Neuronal stem cell (in vitro differentiated cells): ENCODE results near the gene USP44.

Source experiments
- DNase-seq: peaks from one replicate; pipeline ENCODE4 v3.0.0-alpha.2; 2013; ENCODE audit warnings: low spot score
- H2AFZ ChIP-seq: one replicate; pipeline ENCODE4 v1.6.1; 2013; ENCODE audit warnings: mild to moderate bottlenecking, low read length, inconsistent platforms
- H2AK5ac ChIP-seq: 2 replicates; pipeline ENCODE4 v1.6.1; 2013; ENCODE audit warnings: low read depth, mild to moderate bottlenecking, inconsistent platforms, low read length, moderate library complexity, mixed read lengths
- H2BK120ac ChIP-seq: 2 replicates; pipeline ENCODE4 v1.6.1; 2013; ENCODE audit warnings: low read depth, mild to moderate bottlenecking, inconsistent platforms, low read length, moderate library complexity, mixed read lengths
- H2BK12ac ChIP-seq: one replicate; pipeline ENCODE4 v1.6.1; 2013; ENCODE audit warnings: low read length, inconsistent platforms
- H2BK15ac ChIP-seq: 2 replicates; pipeline ENCODE4 v1.6.1; 2013; ENCODE audit warnings: mild to moderate bottlenecking, low read length, inconsistent platforms, mixed read lengths
- H2BK5ac ChIP-seq: one replicate; pipeline ENCODE4 v1.6.1; 2013; ENCODE audit warnings: inconsistent platforms, mild to moderate bottlenecking, low read length, moderate library complexity
- H3K14ac ChIP-seq: one replicate; pipeline ENCODE4 v1.6.1; 2013; ENCODE audit warnings: low read length, inconsistent platforms
- H3K18ac ChIP-seq: 2 replicates; pipeline ENCODE4 v1.6.1; 2013; ENCODE audit warnings: low read length, inconsistent platforms
- H3K23ac ChIP-seq: 2 replicates; pipeline ENCODE4 v1.6.1; 2013; ENCODE audit warnings: low read depth, mild to moderate bottlenecking, mixed read lengths, low read length, inconsistent platforms; ENCODE audit not compliant: poor library complexity
- H3K27ac ChIP-seq: replicated peaks from 3 replicates; pipeline ENCODE4 v1.5.1; 2013; ENCODE audit warnings: low read length, inconsistent platforms
- H3K27me3 ChIP-seq, 3 experiments: 2 replicates each; pipeline ENCODE4 v1.6.1; 2013; ENCODE audit warnings: low read length in 3 of 3, mild to moderate bottlenecking in 2 of 3, inconsistent platforms in 1 of 3, low read depth in 1 of 3, mixed read lengths in 1 of 3, moderate library complexity in 1 of 3; ENCODE audit not compliant: control insufficient read depth in 3 of 3, insufficient read depth in 3 of 3
- H3K36me3 ChIP-seq, 2 donors: replicated peaks in 1 of 2; 2 replicates each; pipeline ENCODE4 v1.6.1; 2013; ENCODE audit warnings: low read length in 2 of 2; ENCODE audit not compliant: control insufficient read depth in 2 of 2, insufficient read depth in 2 of 2
- H3K4ac ChIP-seq: 2 replicates; pipeline ENCODE4 v1.6.1; 2013; ENCODE audit warnings: inconsistent platforms, mild to moderate bottlenecking, low read length, moderate library complexity
- H3K4me1 ChIP-seq, 2 donors: 1 replicate in 1 of 2; 2 replicates in 1 of 2; pipeline ENCODE4 v1.6.1; 2013; ENCODE audit warnings: low read length in 2 of 2, low read depth in 1 of 2; ENCODE audit not compliant: control insufficient read depth in 2 of 2, insufficient read depth in 1 of 2
- H3K4me2 ChIP-seq: one replicate; pipeline ENCODE4 v1.6.1; 2013; ENCODE audit warnings: mild to moderate bottlenecking, low read length, inconsistent platforms; ENCODE audit not compliant: insufficient read depth, poor library complexity, severe bottlenecking
- H3K4me3 ChIP-seq, 2 donors: 2 replicates each; pipeline ENCODE4 v1.5.1; 2013; ENCODE audit warnings: low read length in 2 of 2, mild to moderate bottlenecking in 2 of 2, inconsistent platforms in 1 of 2, moderate library complexity in 1 of 2
- H3K79me1 ChIP-seq: one replicate; pipeline ENCODE4 v1.6.1; 2013; ENCODE audit warnings: low read depth, mild to moderate bottlenecking, inconsistent platforms, low read length, moderate library complexity
- H3K9ac ChIP-seq: one replicate; pipeline ENCODE4 v1.6.1; 2013; ENCODE audit warnings: mild to moderate bottlenecking, low read depth, low read length, inconsistent platforms; ENCODE audit not compliant: poor library complexity
- H3K9me3 ChIP-seq, 2 donors: replicated peaks in 1 of 2; 2 replicates each; pipeline versions ENCODE3 to v1.6.1; 2013; ENCODE audit warnings: low read length in 2 of 2, mild to moderate bottlenecking in 2 of 2, inconsistent platforms in 1 of 2, low read depth in 1 of 2, mixed read lengths in 1 of 2, moderate library complexity in 1 of 2; ENCODE audit not compliant: control insufficient read depth in 2 of 2, insufficient read depth in 1 of 2
- H4K8ac ChIP-seq: one replicate; pipeline ENCODE4 v1.6.1; 2013; ENCODE audit warnings: low read depth, mild to moderate bottlenecking, inconsistent platforms, low read length, moderate library complexity
- H4K91ac ChIP-seq: one replicate; pipeline ENCODE4 v1.6.1; 2013; ENCODE audit warnings: low read length, low read depth, mild to moderate bottlenecking, inconsistent platforms; ENCODE audit not compliant: poor library complexity
- WGBS, 2 donors: extraction: QIAGEN DNeasy Blood & Tissue Kit; methylation state at CpG; one replicate each; pipeline ENCODE4 v1.1.7; 2013; ENCODE audit warnings: missing lambda C conversion rate in 2 of 2, mixed read lengths in 1 of 2; ENCODE audit not compliant: insufficient read length in 2 of 2, insufficient replicate concordance in 1 of 2; ENCODE audit errors: extremely low coverage in 2 of 2; 5-methylcytosine and 5-hydroxymethylcytosine counted together

USP44 gene

GRCh38 chr12:95548539-95549391 lies 2.5 kb downstream of the USP44 start:
- H3K18ac ChIP-seq = peak overlapping the region; percentile 100
- H3K79me1 ChIP-seq = peaks cover 4% of the 10 kb centered on the region
- peaks cover 0 to 17% of the 10 kb centered on the region in 2 donors for H3K4me1 ChIP-seq
- peak overlapping the region; percentile 54 for H3K4me2 ChIP-seq
- peaks cover 0 to 12% of the 10 kb centered on the region in 2 donors for H3K9me3 ChIP-seq
- H2AFZ ChIP-seq = peak overlapping the region; percentile 95
- peak overlapping the region; percentile 97 for H2BK12ac ChIP-seq
- H4K8ac ChIP-seq = no peak overlapping the region
- peak overlapping the region; percentile 95 for H3K27ac ChIP-seq
- peak overlapping the region; percentile 95 for H3K14ac ChIP-seq
- H3K4ac ChIP-seq = peak overlapping the region; percentile 99
- H2BK15ac ChIP-seq = peak overlapping the region; percentile 100
- no CpG with 5 or more reads among the region's 98 CpGs for WGBS, 2 donors
- H2AK5ac ChIP-seq = peak overlapping the region; percentile 99
- peak overlapping the region; percentile 97 for H4K91ac ChIP-seq
- H3K9ac ChIP-seq = peak overlapping the region; percentile 100
- peak overlapping the region; percentile 45 to 99 for H3K4me3 ChIP-seq
- peak overlapping the region; percentile 99 for H2BK5ac ChIP-seq
- peak; percentile 76 for DNase-seq
- peak overlapping the region; percentile 96 for H2BK120ac ChIP-seq
- peak overlapping the region; percentile 97 for H3K23ac ChIP-seq
- H3K27me3 ChIP-seq = peaks cover 0 to 76% (median 0%) of the 10 kb centered on the region in 3 experiments
- H3K36me3 ChIP-seq = no peaks in the 10 kb centered on the region

DNA sequence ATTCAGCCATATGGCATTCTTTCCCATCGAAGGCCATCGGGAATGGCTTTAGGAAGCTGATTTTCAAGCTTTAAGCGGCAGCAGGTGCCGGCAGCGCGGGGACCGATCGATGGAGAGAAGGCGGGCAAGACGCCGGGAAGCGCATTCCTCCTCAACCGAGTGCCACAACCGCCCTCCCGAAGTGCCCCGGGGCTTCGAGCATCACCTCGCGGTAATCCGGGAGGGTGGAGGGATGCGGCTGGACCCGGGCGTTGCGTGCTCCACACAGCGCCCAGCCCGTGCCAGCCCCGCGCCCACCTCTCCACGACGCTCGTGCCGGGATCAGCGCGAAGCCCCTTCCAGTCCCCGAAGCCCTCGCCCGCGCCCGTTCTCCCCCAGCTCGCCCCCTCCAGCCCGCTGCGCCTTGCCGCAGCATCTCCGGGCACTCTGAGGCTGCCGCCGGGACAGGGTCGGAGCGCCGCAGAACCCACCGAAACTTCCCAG lies 3.2 kb downstream of the USP44 start:
- Histone ChIP-seq H2BK5ac (peak overlapping the region; percentile 99), H4K91ac (peak overlapping the region; percentile 97), H2BK12ac (peak overlapping the region; percentile 97), H3K23ac (peak overlapping the region; percentile 97), H2AFZ (peak overlapping the region; percentile 95), H2BK15ac (peak overlapping the region; percentile 100), H3K4me2 (peak overlapping the region; percentile 54), H3K18ac (peak overlapping the region; percentile 100), H4K8ac (no peak overlapping the region), H3K36me3 (no peaks in the 10 kb centered on the region), H2BK120ac (peak overlapping the region; percentile 96), H3K9me3 (peaks cover 0 to 12% of the 10 kb centered on the region in 2 donors), H3K9ac (peak overlapping the region; percentile 100), H3K4ac (peak overlapping the region; percentile 99), H3K79me1 (peaks cover 4% of the 10 kb centered on the region), H3K4me3 (peak overlapping the region; percentile 45 to 99), H3K4me1 (peaks cover 0 to 17% of the 10 kb centered on the region in 2 donors), H2AK5ac (peak overlapping the region; percentile 99), H3K27me3 (peaks cover 0 to 76% (median 0%) of the 10 kb centered on the region in 3 experiments), H3K27ac (peak overlapping the region; percentile 95), H3K14ac (peak overlapping the region; percentile 95)
- WGBS, 2 donors = no CpG with 5 or more reads among the region's 50 CpGs
- peak; percentile 30 for DNase-seq

DNA sequence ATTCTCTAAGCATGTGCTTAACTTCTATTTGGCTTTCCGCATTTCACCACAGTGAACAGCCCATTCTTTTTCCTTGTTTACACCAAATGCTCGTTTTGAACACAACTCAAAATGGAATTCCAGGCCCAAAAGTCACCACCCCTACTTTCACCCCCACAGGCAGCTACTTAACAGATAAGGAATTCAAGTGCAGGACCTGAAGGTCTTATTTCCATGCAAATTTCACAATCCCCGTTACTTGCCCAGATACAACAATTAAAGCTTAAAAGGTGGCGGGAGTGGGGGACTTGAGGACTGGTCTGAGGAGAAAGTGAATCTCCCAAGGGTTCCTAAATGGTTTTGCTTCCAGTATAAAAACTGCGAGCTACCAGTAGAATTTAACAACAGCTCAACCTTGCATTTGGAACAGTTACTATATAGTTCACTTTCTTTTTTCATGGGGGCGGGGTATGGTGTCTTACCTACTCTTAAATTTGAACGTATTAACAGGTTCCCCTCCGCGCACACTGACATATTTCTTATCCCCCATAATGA lies 3.7 kb downstream of the USP44 start:
- Histone ChIP-seq H4K8ac (no peak overlapping the region), H3K14ac (no peak overlapping the region), H2AK5ac (peak overlapping the region; percentile 99), H4K91ac (peak overlapping the region; percentile 97), H3K79me1 (peaks cover 4% of the 10 kb centered on the region), H3K36me3 (no peaks in the 10 kb centered on the region), H2BK5ac (peak overlapping the region; percentile 99), H3K27me3 (peaks cover 0 to 76% (median 0%) of the 10 kb centered on the region in 3 experiments), H3K9me3 (peaks cover 0 to 12% of the 10 kb centered on the region in 2 donors), H3K4me2 (peak overlapping the region; percentile 54), H3K4me3 (peak overlapping the region; percentile 45 to 99), H2BK120ac (peak overlapping the region; percentile 96), H3K4ac (no peak overlapping the region), H3K23ac (peak overlapping the region; percentile 97), H2BK12ac (no peak overlapping the region), H3K9ac (peak overlapping the region; percentile 100), H2AFZ (peak overlapping the region; percentile 95), H3K18ac (peak overlapping the region; percentile 100), H3K4me1 (peaks cover 0 to 17% of the 10 kb centered on the region in 2 donors), H3K27ac (peak overlapping the region; percentile 95), H2BK15ac (peak overlapping the region; percentile 100)
- WGBS, 2 donors = no CpG with 5 or more reads among the region's 9 CpGs
- peak; percentile 32 for DNase-seq

- peak overlapping the region; percentile 83 for H3K27ac ChIP-seq
- DNase-seq = peak; percentile 18
Observed at GRCh38 chr12:95546491-95546813, 4.8 kb downstream of the USP44 start.

More at GRCh38 chr12:95546491-95546813, 4.8 kb downstream of the USP44 start:
- Histone ChIP-seq H2AK5ac (no peak overlapping the region), H2AFZ (no peak overlapping the region), H3K4ac (no peak overlapping the region), H2BK12ac (no peak overlapping the region), H3K18ac (no peak overlapping the region), H2BK15ac (no peak overlapping the region), H3K27me3 (peaks cover 0 to 65% (median 0%) of the 10 kb centered on the region in 3 experiments), H2BK5ac (no peak overlapping the region), H3K4me3 (peak overlapping the region in 1 of 2 donors; percentile 10), H3K23ac (no peak overlapping the region), H3K4me2 (peak overlapping the region; percentile 62), H4K91ac (no peak overlapping the region), H3K4me1 (peaks cover 0 to 15% of the 10 kb centered on the region in 2 donors), H2BK120ac (no peak overlapping the region), H3K36me3 (no peaks in the 10 kb centered on the region), H4K8ac (no peak overlapping the region), H3K9ac (no peak overlapping the region), H3K79me1 (peaks cover 4% of the 10 kb centered on the region), H3K9me3 (peaks cover 0 to 12% of the 10 kb centered on the region in 2 donors), H3K14ac (no peak overlapping the region)
- WGBS, 2 donors = no CpG with 5 or more reads among the region's 9 CpGs
